Kidney glomerular epithelial cell (primary cell): ENCODE data around the gene P2RX3.
"Not testable (repeated sequence)": the region's sequence is repeated elsewhere in the genome, so short reads cannot be mapped to it uniquely, and the experiment has no call there.

ENCODE experiments used
- DNase-seq: peaks from one replicate; lab custom pipeline; 2025; lab: John Stamatoyannopoulos, UW

Gene P2RX3

DNA sequence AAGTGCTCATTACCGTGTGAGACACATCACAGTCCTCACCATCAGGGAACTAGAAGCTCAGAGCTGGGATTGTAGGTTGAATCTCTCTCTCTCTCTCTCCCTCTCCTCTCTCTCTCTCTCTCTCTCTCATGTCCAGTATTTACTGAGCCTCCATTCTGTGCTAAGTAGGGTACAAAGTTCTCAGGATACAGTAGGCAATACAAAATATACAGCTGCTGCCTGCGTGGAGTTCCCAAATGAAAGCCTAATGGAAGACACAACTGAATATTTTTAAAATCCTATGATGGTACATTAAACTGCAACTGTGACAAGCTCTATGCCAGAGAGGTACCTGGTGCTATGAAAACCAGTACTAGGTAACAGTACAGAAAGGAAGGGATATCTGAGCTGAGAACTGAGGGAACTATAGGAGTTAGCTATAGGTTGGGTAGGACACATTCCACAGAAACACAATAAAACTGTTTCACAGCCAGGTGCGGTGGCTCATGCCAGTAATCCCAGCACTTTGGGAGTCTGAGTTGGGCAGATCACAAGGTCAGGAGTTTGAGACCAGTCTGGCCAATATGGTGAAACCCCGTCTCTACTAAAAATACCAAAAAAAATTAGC, 61.9 kb downstream of the P2RX3 start:
- no peak for DNase-seq

DNA sequence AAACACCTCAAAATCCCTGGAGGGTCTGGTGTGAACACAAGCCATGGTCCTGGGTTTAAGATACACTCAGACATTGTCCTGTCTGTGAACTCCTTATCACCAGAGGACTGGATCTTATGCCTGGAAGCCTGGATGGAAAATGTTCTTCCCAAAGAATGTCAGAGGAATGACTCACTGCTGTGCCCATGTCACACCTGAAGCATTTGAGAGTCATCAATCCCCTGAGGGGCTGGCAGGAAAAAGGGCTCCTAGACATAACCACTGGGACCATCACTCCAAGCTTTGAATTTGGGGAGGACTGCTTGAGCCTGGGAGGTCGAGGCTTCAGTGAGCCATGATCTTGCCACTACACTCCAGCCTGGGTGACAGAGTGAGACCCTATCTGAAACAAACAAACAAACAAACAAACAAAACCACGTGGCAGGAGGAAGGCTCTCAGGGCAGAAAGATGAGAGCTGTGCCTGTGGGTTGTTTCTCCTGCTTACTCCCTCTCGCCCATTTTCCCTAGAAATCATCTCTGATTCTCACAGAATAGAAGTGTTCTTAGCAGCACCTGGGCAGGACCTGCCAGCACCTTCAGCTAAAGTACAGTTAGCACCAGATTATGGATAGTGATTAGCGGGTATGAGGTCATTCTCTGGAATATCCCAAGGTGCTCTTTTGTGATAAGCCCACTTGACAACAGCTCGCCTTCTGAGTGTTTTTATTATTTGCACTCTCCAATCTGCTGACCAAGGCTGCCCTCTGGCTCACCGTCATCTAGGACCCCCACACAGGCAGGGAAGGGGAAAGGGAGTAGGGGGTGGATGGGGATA, 64.2 kb downstream of the P2RX3 start:
- peak; percentile 6 for DNase-seq

DNA sequence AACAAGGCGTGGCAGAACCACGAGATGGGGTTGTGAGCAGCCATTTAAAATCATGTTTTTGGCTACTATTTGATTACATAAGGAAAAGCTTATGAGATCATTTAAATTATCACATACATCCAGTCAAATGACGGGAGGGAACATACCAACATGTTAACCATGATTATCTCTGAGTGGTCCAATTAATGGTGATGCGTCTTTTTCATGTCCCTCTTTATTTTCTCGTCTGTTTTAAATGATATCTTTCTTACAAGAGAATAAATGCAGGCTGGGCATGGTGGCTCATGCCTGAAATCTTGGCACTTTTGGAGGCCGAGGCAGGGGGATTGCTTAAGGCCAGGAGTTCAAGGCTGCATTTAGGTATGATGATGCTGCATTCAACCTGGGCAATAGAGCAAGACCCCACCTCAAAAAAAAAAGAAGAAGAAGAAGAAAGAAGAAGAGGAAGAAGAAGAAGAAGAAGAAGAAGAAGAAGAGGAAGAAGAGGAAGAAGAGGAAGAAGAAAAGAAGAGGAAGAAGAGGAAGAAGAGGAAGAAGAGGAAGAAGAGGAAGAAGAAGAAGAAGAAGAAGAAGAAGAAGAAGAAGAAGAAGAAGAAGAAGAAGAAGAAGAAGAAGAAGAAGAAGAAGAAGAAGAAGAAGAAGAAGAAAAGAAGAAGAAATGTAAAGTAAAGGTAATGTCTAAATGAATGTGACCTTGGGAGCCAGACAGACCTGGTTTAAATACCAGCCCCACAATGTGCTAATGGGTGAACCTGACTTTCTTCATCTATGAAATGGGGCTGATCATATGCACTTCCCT, 65.0 kb downstream of the P2RX3 start:
- DNase-seq, result not testable (repeated sequence)

DNA sequence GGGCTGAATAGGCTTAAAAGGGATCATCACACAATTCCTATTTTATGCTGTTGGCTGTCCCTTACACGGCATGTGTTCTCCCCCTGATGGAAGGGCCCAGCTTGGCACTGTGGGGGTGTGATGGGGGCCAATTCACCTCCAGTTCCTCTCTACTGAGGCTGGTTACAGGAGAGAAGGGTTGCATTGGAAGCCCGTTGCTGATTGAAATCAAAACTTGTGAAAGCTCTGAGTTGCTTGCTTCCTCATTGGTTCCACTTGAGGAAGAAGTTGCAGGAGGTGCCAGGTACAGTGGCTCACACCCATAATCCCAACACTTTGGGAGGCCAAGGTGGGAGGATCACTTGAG, 65.6 kb downstream of the P2RX3 start:
- DNase-seq, result no peak

DNA sequence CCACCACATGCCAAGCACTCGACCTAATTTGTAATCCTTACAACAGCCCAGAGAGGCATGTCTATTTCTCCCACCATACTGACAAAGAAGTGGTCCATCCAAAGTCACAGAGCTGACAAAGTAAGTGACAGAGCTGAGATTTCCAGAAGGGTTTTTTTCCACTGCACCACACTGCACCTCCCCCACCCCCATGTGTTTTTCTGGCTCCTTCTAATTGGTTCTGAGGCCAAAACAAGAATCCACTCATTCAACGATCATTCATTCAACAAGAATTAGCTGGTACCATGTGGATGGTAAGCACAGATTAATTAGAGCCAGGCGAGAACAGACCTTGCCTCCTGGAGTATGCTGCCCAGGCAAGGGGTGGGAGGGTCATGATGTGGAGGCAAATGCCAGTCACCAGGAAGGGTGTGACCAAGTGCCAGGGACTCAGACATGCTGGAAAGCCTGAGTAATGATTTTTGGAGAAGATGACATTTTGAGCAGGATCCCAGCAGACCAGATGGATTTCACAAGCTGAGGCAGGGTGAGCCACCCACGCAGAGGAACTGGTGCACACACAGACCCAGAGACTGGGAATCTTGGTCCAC, 67.2 kb downstream of the P2RX3 start:
- no peak for DNase-seq

DNA sequence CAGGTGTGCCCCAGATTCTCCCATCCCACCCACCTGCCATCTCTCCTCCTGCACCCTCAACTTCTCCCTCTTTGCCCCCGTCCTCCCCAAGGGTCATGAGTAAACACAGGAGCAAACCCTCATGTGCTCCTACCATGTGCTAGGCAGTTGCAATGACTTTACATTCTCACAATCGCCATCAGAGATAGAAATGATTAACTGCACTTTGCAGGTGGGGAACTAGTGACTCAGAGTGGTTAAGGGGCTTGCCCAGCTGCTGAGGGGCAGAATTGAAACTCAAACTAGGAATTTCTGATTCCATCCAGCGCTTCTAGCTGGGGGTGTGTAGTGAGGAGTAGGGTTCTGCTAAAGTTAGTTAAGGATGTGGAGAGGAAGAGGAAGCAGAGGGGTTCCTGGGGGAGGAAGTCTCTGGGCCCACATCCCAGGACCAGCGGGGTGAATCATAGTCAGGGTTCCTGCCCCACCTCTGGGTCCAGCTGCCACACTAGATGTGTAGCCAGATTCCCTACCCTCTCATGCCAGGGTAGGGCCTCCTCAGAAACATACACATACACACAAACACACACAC, 68.3 kb downstream of the P2RX3 start:
- DNase-seq, result peak; percentile 14

DNA sequence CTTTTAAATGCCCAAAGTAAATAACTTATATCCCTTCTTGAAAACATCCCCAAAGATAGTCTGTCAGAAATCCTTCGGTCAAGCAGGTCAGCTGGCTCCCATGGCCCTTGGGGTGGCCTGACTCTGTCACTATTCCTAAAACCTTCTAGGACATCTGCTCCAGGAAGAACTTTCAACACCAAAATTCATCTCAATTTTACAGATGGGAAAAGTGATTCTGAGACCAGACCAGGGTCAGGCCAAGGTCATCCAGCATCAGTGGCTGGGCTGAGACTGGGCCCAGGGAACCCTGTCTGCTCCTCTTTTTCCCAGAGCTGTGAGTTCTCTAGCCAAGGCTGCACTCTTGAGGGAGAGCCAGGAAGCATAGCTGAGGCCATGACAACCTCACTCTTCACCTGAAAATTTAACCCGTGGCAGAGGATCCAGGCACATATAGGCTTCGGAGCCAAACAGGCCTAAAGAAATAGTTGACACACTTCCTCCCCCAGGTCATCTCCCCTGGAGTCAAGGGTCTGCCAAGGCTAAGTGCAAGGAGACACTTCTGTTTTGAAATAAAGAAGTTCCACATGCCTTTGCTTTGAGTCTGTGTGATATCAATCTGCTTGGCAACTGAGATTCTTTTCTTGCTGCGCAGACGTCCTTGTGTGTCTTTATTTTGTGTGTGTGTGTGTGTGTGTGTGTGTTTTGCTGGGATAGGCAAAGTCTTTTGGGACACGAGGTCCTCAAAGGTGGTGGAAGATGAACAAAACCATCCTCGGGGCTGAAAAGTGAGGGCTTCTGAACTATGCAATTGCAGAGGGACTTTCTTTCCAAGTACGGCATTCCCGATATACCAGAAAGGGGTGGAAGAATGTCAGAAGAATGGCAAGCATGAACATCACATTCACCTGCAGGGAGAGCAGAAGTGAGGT, 69.1 kb downstream of the P2RX3 start:
- no peak for DNase-seq

DNA sequence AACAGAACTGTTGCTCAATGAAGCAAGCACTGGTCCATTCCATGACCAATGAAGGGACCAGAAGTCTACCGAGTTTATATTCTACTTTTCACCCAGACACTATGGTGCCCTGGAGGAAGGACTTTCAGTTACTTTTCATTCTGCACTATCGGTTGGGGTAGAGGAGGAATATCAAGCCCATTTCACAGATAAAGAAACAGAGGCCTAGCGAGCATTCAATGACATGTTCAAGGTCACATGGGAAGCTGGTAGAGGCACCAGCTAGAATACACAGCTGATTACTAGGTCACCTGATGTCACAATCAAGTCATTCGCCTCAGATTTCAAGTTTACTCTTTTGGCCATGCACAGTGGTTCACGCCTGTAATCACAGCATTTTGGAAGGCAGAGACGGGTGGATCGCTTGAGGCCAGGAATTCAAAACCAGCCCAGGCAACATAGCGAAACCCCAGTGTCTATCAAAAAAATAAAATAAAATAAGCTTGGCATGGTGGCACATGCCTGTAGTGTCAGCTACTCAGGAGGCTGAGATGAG, 69.9 kb downstream of the P2RX3 start:
- no peak for DNase-seq

DNA sequence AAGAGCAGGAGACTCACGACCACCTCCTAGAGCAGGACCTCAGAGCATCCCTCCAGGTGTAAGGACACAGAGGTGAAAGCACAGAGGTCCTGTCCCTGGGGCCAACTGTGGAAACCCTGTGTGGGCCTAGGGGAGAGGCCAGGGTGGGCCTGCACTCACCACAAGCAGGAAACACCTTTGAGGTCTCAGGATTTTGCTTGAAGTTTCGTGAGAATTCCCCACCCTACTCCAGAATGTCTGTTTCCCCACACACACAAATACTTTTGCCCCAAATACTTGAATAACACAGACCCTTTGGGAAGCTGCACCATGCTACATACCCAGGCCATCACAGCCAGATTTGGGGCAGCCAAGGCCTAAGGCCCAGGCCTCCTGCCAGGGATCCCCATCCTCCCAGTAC, 70.6 kb downstream of the P2RX3 start:
- DNase-seq, result no peak

DNA sequence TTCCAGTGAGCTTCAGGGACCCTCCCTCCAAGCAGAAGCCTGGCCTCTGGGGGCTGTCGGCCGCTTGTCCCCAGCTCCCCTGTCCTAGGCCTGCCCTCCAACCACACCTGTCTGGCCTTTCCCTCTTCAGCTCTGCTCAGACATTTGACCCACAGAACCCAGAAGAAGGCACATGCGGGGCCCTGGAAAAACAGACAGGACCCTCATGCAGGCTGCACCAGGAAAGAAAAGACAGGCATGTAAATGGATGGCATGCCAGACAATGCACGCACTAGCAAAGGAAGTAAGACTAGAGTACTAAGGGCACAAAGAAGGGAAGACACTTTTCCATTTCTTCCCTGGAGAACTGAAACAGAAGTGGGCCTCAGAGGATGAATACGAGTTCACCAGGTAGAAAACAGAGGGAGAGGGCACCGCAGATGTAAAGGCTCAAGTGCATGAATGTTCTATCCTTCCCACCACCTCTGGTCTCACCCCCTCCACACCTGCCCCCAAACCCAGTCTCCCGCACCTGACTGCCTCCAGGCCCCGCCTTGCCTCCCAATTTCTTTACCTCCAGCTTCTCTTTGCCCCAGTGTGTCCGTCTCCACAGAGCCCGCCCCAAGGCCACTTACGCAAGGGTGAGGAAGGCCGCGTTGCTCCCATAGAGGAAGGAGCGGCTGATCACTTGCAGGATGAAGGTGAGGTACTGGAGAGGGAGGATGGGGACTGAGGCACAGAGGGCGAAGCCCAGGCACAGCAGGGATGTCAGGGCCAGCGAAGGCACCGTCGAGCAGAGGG, 71.4 kb downstream of the P2RX3 start:
- DNase-seq, result no peak

DNA sequence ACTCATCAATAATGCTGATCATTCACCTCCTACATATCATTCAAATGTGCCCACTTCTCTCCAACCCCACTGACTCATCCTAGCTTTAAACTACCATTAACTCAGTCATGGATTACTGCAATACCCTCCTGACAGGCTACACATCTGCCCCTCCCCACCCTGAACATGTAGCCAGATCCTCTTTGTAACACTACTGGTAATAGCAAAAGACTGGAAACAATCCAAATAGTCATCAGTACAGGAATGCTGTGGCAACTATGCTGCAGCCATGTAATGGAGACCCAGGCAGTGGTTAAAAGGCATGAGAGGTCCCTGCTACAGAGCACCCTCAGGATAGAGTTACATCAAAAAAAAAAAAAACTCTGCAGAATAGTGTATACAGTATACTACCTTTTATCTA, 72.1 kb downstream of the P2RX3 start:
- DNase-seq, result no peak

DNA sequence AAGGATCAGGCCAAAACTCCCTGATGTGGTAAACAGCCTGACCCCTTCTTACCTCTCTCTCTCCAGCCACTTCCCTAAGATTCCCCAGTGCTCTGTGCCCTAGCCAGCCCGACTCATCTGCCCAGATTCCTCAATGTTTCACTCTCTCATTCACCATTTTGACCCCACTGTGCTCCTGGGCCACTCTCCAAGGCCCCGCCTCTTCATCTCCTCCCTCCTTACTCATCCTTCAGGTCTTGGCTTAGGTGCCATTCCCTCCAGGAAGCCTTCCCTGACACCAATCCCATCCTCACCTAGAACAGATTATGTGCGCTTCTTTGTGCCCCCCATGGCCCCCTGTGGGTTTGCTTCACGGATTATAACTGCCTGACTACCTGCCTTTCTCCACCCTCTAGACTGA, 75.5 kb downstream of the P2RX3 start:
- no peak for DNase-seq

DNA sequence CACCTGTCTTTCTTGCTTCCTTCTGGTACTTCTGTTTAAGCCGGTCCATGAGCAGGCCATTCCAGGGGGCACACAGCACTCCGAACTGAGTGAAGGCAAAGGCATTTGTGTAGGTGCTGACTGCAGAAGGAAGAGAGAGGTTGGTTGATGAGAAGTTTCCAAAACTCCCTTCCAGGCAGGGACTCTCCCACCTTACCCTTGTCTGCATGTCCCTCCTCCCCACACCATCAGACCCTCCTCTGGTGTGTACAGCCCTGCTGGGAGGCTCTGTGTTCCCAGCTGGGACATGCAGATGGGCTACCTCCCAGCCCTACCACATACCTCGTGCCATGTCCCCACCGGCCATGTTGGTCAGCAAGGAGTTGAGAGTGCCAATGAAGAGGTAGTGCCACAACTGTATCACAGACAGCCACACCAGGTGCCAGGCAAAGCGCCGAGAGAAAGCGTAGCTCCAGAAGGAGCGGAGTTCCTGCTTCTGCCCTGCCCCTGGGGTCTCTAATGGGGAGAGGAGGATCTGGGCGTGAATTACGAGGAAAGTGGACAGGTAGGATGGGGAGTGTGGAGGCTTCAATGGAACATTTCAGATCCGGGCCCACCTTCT, 76.6 kb downstream of the P2RX3 start:
- DNase-seq, result no peak

DNA sequence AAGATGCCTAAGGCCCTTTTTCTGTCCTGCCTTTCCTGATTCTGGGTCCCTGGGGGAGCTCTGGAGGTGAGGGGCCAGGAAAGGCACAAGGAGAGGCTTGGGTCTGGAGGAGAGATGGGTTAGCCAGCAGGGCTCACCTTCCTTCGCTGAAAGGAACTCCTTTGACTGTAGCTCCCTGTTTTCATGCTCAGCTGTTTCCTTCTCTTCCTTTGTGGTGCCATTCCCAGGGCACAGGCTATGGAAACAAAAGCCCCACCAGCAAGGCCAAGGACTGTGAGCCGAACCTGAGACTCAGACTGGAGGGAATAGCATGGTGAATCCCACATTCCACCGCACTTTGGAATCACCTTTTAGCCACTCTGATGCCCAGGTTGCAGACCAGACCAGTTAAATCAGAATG, 78.3 kb downstream of the P2RX3 start:
- DNase-seq, result no peak

DNA sequence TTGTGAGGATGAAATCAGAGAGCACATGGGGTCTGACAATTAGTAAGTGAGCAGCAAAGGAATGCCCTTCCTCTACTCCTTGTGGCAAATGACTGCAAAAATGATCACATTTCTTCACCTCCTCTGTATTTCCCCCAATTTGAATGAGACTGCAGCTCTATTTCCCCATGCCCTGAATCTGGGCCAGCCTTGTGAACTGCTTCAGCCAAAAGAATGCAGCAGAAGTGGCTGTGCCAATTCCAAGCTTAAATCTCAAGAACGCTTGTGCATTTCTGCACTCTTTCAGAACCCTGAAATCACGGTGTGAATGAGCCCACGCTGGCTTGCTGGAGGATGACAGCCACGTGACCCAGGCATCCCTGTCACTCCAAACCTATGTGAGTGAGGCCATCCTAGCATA, 78.9 kb downstream of the P2RX3 start:
- no peak for DNase-seq

DNA sequence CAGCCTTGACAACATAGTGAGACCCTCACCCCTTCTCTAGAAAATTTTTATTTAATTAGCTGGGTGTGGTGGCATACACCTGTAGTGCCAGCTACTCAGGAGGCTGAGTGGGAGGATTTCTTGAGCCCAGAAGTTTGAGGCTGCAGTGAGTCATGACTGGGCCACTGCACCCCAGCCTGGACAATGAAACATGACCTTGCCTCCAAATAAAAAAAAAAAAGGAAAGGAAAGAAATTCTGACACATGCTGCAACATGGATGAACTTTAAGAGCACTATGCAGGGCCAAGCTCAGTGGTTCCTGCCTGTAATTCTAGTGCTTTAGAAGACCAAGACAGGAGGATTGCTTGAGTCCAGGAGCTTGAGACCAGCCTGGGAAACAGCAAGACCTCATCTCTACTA, 80.0 kb downstream of the P2RX3 start:
- no peak for DNase-seq

DNA sequence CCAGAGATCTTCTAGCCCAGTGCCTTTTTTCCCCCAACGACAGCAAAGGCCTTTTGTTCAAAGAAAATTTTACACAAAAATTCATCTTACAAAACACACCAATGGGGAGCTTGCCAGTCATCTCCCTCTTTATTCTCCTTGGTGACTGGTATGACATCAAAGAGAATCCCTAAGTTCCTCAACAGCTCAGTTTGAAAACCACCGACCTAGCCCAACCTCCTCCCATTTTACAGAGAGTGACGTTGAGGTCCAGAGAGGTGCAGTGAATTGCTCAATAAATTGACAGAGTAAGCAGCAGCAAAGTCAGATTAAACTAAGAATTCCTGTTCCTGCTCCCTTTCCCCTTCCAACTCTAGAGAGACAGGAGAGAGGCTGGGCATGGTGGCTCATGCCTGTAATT, 81.0 kb downstream of the P2RX3 start:
- DNase-seq, result no peak

DNA sequence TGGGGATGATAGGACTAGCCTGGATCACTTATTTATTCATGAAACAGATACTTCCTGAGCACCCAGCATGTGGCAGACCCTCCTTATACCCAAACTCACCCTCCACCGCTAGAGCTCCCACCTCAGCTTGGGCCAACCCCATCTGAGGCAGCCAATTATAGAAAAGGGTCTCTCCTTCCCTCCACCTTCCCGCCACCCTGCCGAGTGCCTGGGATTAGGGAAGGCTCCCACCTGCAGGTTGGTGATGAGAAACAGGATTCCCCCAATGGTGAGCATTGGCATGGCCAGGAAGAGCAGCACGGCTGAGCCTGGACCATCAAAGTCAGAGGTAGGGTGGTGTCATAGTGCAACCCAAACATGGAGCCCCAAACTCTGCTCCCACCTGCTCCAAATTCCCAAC, 82.9 kb downstream of the P2RX3 start:
- no peak for DNase-seq

DNA sequence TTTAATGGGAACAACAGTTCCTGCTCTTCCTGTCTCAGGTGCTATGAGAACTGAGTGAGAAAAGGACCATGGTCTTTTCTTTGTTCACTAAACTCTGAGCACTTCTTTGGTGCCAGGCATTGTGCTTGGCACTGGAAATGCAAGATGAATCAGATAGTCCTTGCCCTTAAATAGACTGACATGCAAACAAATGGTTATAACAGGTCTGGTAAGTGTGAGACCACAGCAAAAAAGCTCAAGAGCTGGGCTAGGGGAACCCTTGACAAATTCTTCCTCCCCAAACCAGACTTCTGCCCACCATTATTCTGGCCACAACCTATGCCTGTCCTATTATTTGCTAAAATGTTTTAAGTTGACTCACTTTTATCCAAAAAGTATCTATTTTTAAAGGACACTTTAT, 83.7 kb downstream of the P2RX3 start:
- DNase-seq, result no peak
